ENCODE measurements around the gene TPRX2.
"Not testable (repeated sequence)": the region's sequence is repeated elsewhere in the genome, so short reads cannot be mapped to it uniquely, and the experiment has no call there.

Gene TPRX2

DNA sequence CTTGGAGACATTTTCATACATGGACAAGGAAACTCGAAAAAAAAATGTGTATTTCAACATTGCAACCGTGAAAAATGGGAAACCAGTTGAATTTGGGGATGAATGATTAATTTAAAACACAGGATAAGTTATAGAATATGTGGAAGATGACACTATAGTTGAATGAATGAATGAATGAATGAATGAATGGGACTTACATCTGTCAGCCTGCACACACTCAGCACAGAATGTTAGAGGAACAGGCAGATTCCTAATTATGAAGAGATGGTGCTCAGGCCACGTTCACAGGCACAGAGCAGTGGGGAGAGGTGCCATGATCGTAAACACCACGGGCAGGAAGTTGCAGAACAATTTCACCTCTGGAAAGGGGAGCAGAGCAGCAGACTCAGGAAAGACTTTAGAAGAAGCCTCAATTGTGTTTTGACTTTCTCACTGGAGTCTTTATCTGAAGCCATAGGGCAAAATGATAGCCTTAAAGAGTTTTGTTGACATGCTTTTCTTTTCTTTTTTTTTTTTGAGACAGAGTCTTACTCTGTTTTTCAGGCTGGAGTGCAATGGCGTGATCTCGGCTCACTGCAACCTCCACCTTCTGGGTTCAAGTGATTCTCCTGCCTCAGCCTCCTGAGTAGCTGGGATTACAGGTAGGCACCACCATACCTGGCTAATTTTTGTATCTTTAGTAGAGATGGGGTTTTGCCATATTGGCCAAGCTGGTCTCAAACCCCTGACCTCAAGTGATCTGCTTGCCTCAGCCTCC is 32.0 kb downstream of the TPRX2 start:
- H3K4me1 ChIP-seq (ENCODE audit: control insufficient read depth, insufficient read depth, low read length): no peaks in the 10 kb centered on the region
- 89 to 90% methylated on average over 7 of the region's 7 CpGs for WGBS, 2 experiments

GRCh38 chr19:47891622-47891922 is 32.5 kb downstream of the TPRX2 start:
- H3K27ac ChIP-seq (ENCODE audit: insufficient read depth, low read depth, low read length, poor library complexity, severe bottlenecking): no peak overlapping the region
- 70 to 91% methylated on average over 1 to 2 of the region's 2 CpGs for WGBS, 2 experiments
- no peaks in the 10 kb centered on the region for H3K9me3 ChIP-seq (ENCODE audit: control insufficient read depth, low read length)
- H3K4me1 ChIP-seq (ENCODE audit: control insufficient read depth, insufficient read depth, low read length): no peaks in the 10 kb centered on the region
- no peaks in the 10 kb centered on the region for H3K36me3 ChIP-seq (ENCODE audit: control insufficient read depth, insufficient read depth, low read length)
- no peaks in the 10 kb centered on the region for H3K27me3 ChIP-seq (ENCODE audit: control insufficient read depth, insufficient read depth, low read length, poor library complexity, severe bottlenecking)
- no peak overlapping the region for H3K4me3 ChIP-seq (ENCODE audit: insufficient read depth, low read depth, low read length)

More for the DNA sequence above, 32.0 kb downstream of the TPRX2 start:
- Histone ChIP-seq H3K36me3 (ENCODE audit: control insufficient read depth, insufficient read depth, low read length) (no peaks in the 10 kb centered on the region), H3K27me3 (ENCODE audit: control insufficient read depth, insufficient read depth, low read length, poor library complexity, severe bottlenecking) (no peaks in the 10 kb centered on the region), H3K4me3 (ENCODE audit: insufficient read depth, low read depth, low read length) (no peak overlapping the region), H3K9me3 (ENCODE audit: control insufficient read depth, low read length) (no peaks in the 10 kb centered on the region), H3K27ac (ENCODE audit: insufficient read depth, low read depth, low read length, poor library complexity, severe bottlenecking) (no peak overlapping the region)

DNA sequence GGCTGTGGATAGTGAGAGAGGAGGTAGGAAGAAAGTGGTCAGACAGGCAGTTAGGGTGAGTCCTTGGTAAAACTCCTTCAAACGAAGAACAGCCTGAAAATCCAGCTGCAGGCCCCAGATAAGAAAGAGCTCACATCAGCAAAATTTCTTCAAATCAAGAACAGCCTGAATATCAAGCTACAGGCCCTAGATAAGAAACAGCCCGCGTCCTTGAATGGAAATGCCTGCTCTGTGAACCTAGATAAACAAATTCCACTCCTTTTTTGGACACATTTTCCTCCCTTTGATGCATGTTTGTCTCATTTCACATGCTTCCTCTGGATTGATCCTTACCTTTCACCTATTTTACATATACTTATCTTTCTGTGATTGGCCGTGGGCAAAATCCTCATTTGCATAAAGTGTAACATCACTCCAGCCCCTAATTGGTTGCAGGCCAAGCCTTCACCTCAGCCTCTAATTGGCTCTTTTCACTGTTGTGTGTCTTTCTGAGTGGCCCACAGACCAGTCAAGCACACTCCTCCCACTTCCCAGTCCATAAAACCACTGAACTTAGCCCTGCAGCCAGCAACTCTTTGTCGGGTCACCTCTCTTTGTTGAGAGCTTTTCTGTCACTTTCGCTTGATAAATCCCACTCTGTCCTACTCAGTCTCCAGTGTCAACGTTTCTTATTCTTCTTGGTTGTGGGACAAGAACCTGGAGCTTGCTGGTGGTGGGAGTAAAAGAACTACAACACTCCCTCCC is 33.1 kb downstream of the TPRX2 start:
- Histone ChIP-seq H3K27me3 (ENCODE audit: control insufficient read depth, insufficient read depth, low read length, poor library complexity, severe bottlenecking) (no peaks in the 10 kb centered on the region), H3K27ac (ENCODE audit: insufficient read depth, low read depth, low read length, poor library complexity, severe bottlenecking) (no peak overlapping the region), H3K4me3 (ENCODE audit: insufficient read depth, low read depth, low read length) (no peak overlapping the region), H3K36me3 (ENCODE audit: control insufficient read depth, insufficient read depth, low read length) (no peaks in the 10 kb centered on the region), H3K9me3 (ENCODE audit: control insufficient read depth, low read length) (no peaks in the 10 kb centered on the region), H3K4me1 (ENCODE audit: control insufficient read depth, insufficient read depth, low read length) (no peaks in the 10 kb centered on the region)
- WGBS, 2 experiments: 88 to 89% methylated on average over 7 of the region's 7 CpGs

GRCh38 chr19:47895165-47895782 is 36.2 kb downstream of the TPRX2 start:
- H3K27ac ChIP-seq (ENCODE audit: insufficient read depth, low read depth, low read length, poor library complexity, severe bottlenecking): no peak overlapping the region
- 90 to 97% methylated on average over 4 to 5 of the region's 5 CpGs for WGBS, 2 experiments
- no peaks in the 10 kb centered on the region for H3K27me3 ChIP-seq (ENCODE audit: control insufficient read depth, insufficient read depth, low read length, poor library complexity, severe bottlenecking)

DNA sequence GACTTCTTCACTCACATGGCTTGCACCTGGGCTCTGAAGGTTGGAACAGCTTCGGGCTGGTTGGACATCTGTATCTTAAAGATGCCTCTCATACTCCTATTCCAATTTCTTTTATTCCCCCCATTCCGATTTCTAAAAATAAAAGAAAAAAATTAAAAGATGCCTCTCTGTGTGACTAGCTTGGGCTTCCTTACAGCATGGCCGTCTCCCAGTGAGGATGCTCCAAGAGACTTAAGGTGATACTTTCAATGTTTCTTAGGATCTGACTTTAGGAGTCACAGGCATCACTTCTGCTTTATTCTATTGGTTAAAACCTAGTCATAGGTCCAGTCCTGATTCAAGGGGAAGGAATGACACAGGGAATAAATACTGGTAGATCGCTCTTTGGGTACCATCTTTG is 37.0 kb downstream of the TPRX2 start:
- Histone ChIP-seq H3K4me3 (ENCODE audit: insufficient read depth, low read depth, low read length) (no peak overlapping the region), H3K4me1 (ENCODE audit: control insufficient read depth, insufficient read depth, low read length) (no peaks in the 10 kb centered on the region), H3K36me3 (ENCODE audit: control insufficient read depth, insufficient read depth, low read length) (no peaks in the 10 kb centered on the region), H3K27ac (ENCODE audit: insufficient read depth, low read depth, low read length, poor library complexity, severe bottlenecking) (no peak overlapping the region), H3K27me3 (ENCODE audit: control insufficient read depth, insufficient read depth, low read length, poor library complexity, severe bottlenecking) (no peaks in the 10 kb centered on the region), H3K9me3 (ENCODE audit: control insufficient read depth, low read length) (no peaks in the 10 kb centered on the region)
- WGBS, 2 experiments: 93 to 95% methylated on average over 4 of the region's 4 CpGs

More at GRCh38 chr19:47895165-47895782, 36.2 kb downstream of the TPRX2 start:
- Histone ChIP-seq H3K36me3 (ENCODE audit: control insufficient read depth, insufficient read depth, low read length) (no peaks in the 10 kb centered on the region), H3K4me1 (ENCODE audit: control insufficient read depth, insufficient read depth, low read length) (no peaks in the 10 kb centered on the region), H3K4me3 (ENCODE audit: insufficient read depth, low read depth, low read length) (no peak overlapping the region), H3K9me3 (ENCODE audit: control insufficient read depth, low read length) (no peaks in the 10 kb centered on the region)

DNA sequence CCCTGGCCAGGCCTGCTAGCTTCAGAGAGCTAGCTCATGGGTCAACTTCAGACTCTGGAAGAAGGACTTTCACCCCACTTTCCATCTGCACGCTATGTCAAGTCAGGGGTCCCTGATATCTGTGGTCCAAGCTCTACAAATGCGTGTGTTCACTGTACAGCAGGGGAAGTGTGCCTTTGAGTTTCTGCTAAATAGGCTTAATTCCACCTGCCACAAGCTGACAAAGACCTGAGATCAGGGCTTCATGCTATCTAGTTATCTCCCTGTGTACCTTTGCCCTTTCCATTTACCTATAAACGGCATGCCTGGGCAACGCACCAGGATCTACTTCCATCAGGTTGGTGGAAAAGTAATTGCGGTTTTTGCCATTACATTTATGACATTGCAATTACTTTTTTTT is 37.7 kb downstream of the TPRX2 start:
- H3K4me1 ChIP-seq (ENCODE audit: control insufficient read depth, insufficient read depth, low read length): no peaks in the 10 kb centered on the region
- WGBS, 2 experiments: 94% methylated on average over 5 of the region's 5 CpGs
- H3K36me3 ChIP-seq (ENCODE audit: control insufficient read depth, insufficient read depth, low read length): no peaks in the 10 kb centered on the region
- H3K9me3 ChIP-seq (ENCODE audit: control insufficient read depth, low read length): no peaks in the 10 kb centered on the region
- H3K27me3 ChIP-seq (ENCODE audit: control insufficient read depth, insufficient read depth, low read length, poor library complexity, severe bottlenecking): no peaks in the 10 kb centered on the region
- no peak overlapping the region for H3K4me3 ChIP-seq (ENCODE audit: insufficient read depth, low read depth, low read length)
- no peak overlapping the region for H3K27ac ChIP-seq (ENCODE audit: insufficient read depth, low read depth, low read length, poor library complexity, severe bottlenecking)

DNA sequence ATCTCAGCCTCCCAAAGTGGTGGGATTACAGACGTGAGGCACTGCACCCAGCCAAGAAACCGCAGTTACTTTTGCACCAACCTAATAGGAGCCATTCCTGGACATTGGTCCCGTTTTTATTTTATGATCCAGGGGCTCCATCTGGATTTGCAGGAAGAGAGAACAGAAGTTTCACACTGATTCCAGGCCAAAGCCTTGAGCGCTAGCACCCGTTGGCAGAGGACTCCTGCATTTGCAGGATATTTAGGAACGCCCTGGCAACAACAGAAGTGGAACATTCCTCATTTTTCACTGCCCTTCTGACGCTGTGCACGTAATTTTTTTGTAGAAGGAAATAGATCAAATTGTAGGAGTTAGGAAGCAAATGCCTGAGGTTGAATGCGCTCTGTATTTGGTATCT is 38.8 kb downstream of the TPRX2 start:
- no peaks in the 10 kb centered on the region for H3K36me3 ChIP-seq (ENCODE audit: control insufficient read depth, insufficient read depth, low read length)
- no peaks in the 10 kb centered on the region for H3K9me3 ChIP-seq (ENCODE audit: control insufficient read depth, low read length)
- no peak overlapping the region for H3K4me3 ChIP-seq (ENCODE audit: insufficient read depth, low read depth, low read length)
- H3K27me3 ChIP-seq (ENCODE audit: control insufficient read depth, insufficient read depth, low read length, poor library complexity, severe bottlenecking): no peaks in the 10 kb centered on the region
- WGBS, 2 experiments: 90% methylated on average over 9 of the region's 9 CpGs
- no peak overlapping the region for H3K27ac ChIP-seq (ENCODE audit: insufficient read depth, low read depth, low read length, poor library complexity, severe bottlenecking)
- H3K4me1 ChIP-seq (ENCODE audit: control insufficient read depth, insufficient read depth, low read length): no peaks in the 10 kb centered on the region

- Histone ChIP-seq H3K27ac (ENCODE audit: insufficient read depth, low read depth, low read length, poor library complexity, severe bottlenecking) (no peak overlapping the region), H3K27me3 (ENCODE audit: control insufficient read depth, insufficient read depth, low read length, poor library complexity, severe bottlenecking) (no peaks in the 10 kb centered on the region), H3K4me3 (ENCODE audit: insufficient read depth, low read depth, low read length) (no peak overlapping the region), H3K36me3 (ENCODE audit: control insufficient read depth, insufficient read depth, low read length) (no peaks in the 10 kb centered on the region), H3K9me3 (ENCODE audit: control insufficient read depth, low read length) (no peaks in the 10 kb centered on the region), H3K4me1 (ENCODE audit: control insufficient read depth, insufficient read depth, low read length) (no peaks in the 10 kb centered on the region)
- 84 to 93% methylated on average over 8 of the region's 8 CpGs for WGBS, 2 experiments
These were observed 40.3 kb downstream of the TPRX2 start for GRCh38 chr19:47899335-47899734.

GRCh38 chr19:47901370-47901769 is 42.3 kb downstream of the TPRX2 start:
- no peaks in the 10 kb centered on the region for H3K4me1 ChIP-seq (ENCODE audit: control insufficient read depth, insufficient read depth, low read length)
- H3K36me3 ChIP-seq (ENCODE audit: control insufficient read depth, insufficient read depth, low read length): no peaks in the 10 kb centered on the region
- WGBS, 2 experiments: 93 to 95% methylated on average over 7 of the region's 7 CpGs
- H3K9me3 ChIP-seq (ENCODE audit: control insufficient read depth, low read length): no peaks in the 10 kb centered on the region
- no peaks in the 10 kb centered on the region for H3K27me3 ChIP-seq (ENCODE audit: control insufficient read depth, insufficient read depth, low read length, poor library complexity, severe bottlenecking)
- H3K4me3 ChIP-seq (ENCODE audit: insufficient read depth, low read depth, low read length): no peak overlapping the region
- no peak overlapping the region for H3K27ac ChIP-seq (ENCODE audit: insufficient read depth, low read depth, low read length, poor library complexity, severe bottlenecking)

GRCh38 chr19:47909350-47909749 is 50.3 kb downstream of the TPRX2 start:
- not testable (repeated sequence) for H3K9me3 ChIP-seq (ENCODE audit: control insufficient read depth, low read length); H3K27ac ChIP-seq (ENCODE audit: insufficient read depth, low read depth, low read length, poor library complexity, severe bottlenecking); H3K4me1 ChIP-seq (ENCODE audit: control insufficient read depth, insufficient read depth, low read length); H3K4me3 ChIP-seq (ENCODE audit: insufficient read depth, low read depth, low read length); H3K36me3 ChIP-seq (ENCODE audit: control insufficient read depth, insufficient read depth, low read length); H3K27me3 ChIP-seq (ENCODE audit: control insufficient read depth, insufficient read depth, low read length, poor library complexity, severe bottlenecking)
- 17 to 19% methylated on average over 5 of the region's 14 CpGs for WGBS, 2 experiments
